Adipocyte (in vitro differentiated cells): ENCODE results near the gene MCOLN3.

Experiments
- DNase-seq: peaks from one replicate; pipeline ENCODE4 v3.0.0-alpha.2; 2015; ENCODE audit warnings: low read depth
- H3K27me3 ChIP-seq: replicated peaks from 2 replicates; pipeline ENCODE4 v1.7.0; 2013; ENCODE audit warnings: mild to moderate bottlenecking, low read length, moderate library complexity; ENCODE audit not compliant: control insufficient read depth, insufficient read depth
- H3K36me3 ChIP-seq: 2 replicates; pipeline ENCODE4 v1.7.0; 2013; ENCODE audit warnings: low read length, mild to moderate bottlenecking, moderate library complexity; ENCODE audit not compliant: control insufficient read depth, insufficient read depth, severe bottlenecking
- H3K4me1 ChIP-seq: 2 replicates; pipeline ENCODE4 v1.7.0; 2013; ENCODE audit warnings: mild to moderate bottlenecking, low read length, moderate library complexity; ENCODE audit not compliant: control insufficient read depth, insufficient read depth
- H3K4me3 ChIP-seq: 2 replicates; pipeline ENCODE4 v1.7.0; 2013; ENCODE audit warnings: mild to moderate bottlenecking, low read length, moderate library complexity
- H3K9ac ChIP-seq: 2 replicates; pipeline ENCODE4 v1.7.0; 2013; ENCODE audit warnings: mild to moderate bottlenecking, low read length, moderate library complexity
- H3K9me3 ChIP-seq: 2 replicates; pipeline ENCODE4 v1.7.0; 2013; ENCODE audit warnings: mild to moderate bottlenecking, low read length, moderate library complexity; ENCODE audit not compliant: control insufficient read depth

Gene MCOLN3

GRCh38 chr1:85047472-85048295 is 616 bp downstream of the MCOLN3 start:
- peak overlapping the region; percentile 66 for H3K4me3 ChIP-seq

DNA sequence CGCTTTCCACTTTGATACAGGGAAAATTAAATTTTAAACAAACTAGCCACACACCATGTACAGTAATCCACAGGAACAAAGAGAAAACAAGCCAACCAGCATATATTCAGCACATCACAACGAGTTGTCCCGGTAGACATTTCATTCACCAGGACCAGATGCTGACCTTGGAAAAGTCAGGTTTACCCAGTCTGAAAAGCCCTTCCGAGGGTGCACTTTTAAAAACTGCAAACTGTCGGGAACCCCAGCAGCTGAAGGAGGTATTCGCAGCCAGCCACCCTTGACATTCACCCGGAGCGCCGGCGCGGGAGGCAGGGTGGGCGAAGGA is 1.2 kb downstream of the MCOLN3 start:
- Histone ChIP-seq H3K9ac (no peak overlapping the region), H3K4me3 (no peak overlapping the region), H3K4me1 (no peaks in the 10 kb centered on the region), H3K36me3 (no peaks in the 10 kb centered on the region), H3K9me3 (no peaks in the 10 kb centered on the region), H3K27me3 (peaks cover 20% of the 10 kb centered on the region)
- no peak for DNase-seq

More at GRCh38 chr1:85047472-85048295, 616 bp downstream of the MCOLN3 start:
- Histone ChIP-seq H3K36me3 (no peaks in the 10 kb centered on the region), H3K9me3 (no peaks in the 10 kb centered on the region), H3K4me1 (no peaks in the 10 kb centered on the region), H3K9ac (no peak overlapping the region), H3K27me3 (peaks cover 20% of the 10 kb centered on the region)
- DNase-seq: peak; percentile 9

DNA sequence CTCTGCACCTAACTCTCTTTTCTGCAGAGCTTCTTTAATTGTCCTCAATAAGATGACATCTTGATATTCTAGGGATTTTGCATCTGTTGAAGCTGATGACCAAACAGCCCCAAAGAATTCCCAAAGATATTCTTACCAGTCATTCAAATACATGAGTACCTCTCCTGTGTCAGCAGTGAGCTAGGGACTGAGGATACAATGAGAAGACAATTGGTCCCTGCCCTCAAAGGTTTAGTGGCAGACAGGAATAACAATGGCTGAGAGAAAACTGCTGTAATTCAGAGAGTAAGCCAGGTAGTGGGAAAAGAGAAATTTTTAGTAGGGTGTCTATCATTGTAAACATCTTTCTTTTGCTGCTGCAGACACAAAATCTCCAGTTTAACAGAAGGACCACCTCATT is 5.9 kb downstream of the MCOLN3 start:
- Histone ChIP-seq H3K4me1 (no peaks in the 10 kb centered on the region), H3K9me3 (no peaks in the 10 kb centered on the region), H3K4me3 (no peak overlapping the region), H3K36me3 (no peaks in the 10 kb centered on the region), H3K27me3 (peaks cover 3% of the 10 kb centered on the region), H3K9ac (no peak overlapping the region)
- DNase-seq: no peak

DNA sequence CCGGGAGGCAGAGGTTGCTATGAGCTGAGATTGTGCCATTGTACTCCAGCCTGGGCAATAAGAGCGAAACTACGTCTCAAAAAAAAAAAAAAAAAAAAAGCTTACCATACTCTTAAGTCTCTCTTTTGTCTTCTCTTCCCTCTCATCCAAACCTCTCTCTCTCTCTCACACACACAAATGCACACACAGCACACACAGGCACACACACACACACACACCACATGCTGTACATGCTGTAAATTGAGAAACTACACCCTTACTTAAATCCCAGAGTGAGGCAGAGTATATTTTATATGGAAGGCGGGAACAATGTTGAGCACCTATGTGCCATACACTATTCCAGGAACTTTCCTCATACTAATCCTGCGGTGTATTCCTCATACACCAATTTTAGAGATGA is 6.5 kb downstream of the MCOLN3 start:
- DNase-seq: no peak
- H3K4me3 ChIP-seq: no peak overlapping the region
- no peak overlapping the region for H3K9ac ChIP-seq
- H3K4me1 ChIP-seq: no peaks in the 10 kb centered on the region
- H3K27me3 ChIP-seq: no peaks in the 10 kb centered on the region
- H3K36me3 ChIP-seq: no peaks in the 10 kb centered on the region
- H3K9me3 ChIP-seq: no peaks in the 10 kb centered on the region

- H3K27me3 ChIP-seq: no peaks in the 10 kb centered on the region
- no peak overlapping the region for H3K4me3 ChIP-seq
- no peak for DNase-seq
- H3K9me3 ChIP-seq: no peaks in the 10 kb centered on the region
- no peak overlapping the region for H3K9ac ChIP-seq
- no peaks in the 10 kb centered on the region for H3K4me1 ChIP-seq
- no peaks in the 10 kb centered on the region for H3K36me3 ChIP-seq
Observed at GRCh38 chr1:85033221-85033620, 15.1 kb downstream of the MCOLN3 start.

GRCh38 chr1:85030536-85030935 is 17.8 kb downstream of the MCOLN3 start:
- no peak for DNase-seq

DNA sequence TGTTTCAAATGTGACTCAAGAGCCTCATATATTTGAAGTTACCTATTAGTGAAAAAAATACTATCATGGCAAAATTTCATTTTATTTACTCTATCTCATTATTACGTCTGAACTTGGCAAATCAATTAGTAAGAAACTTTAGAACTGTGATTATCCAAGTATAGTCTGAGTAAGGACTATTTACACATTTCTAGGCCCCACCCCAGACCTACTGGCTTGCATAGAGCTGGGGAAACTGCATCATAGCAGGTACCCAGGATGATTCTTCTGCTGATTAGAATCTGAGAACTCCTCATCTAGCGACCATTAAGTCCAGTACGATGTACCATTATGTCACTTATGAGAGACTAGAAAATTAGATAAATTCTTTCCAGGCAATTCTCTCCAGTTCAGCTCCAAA is 20.1 kb downstream of the MCOLN3 start:
- no peak for DNase-seq
- H3K36me3 ChIP-seq: no peaks in the 10 kb centered on the region
- H3K4me1 ChIP-seq: no peaks in the 10 kb centered on the region
- H3K4me3 ChIP-seq: no peak overlapping the region
- no peak overlapping the region for H3K9ac ChIP-seq
- no peaks in the 10 kb centered on the region for H3K9me3 ChIP-seq
- no peaks in the 10 kb centered on the region for H3K27me3 ChIP-seq

More at GRCh38 chr1:85030536-85030935, 17.8 kb downstream of the MCOLN3 start:
- H3K9me3 ChIP-seq: no peaks in the 10 kb centered on the region
- H3K27me3 ChIP-seq: no peaks in the 10 kb centered on the region
- H3K9ac ChIP-seq: no peak overlapping the region
- no peaks in the 10 kb centered on the region for H3K36me3 ChIP-seq
- H3K4me3 ChIP-seq: no peak overlapping the region
- no peaks in the 10 kb centered on the region for H3K4me1 ChIP-seq

DNA sequence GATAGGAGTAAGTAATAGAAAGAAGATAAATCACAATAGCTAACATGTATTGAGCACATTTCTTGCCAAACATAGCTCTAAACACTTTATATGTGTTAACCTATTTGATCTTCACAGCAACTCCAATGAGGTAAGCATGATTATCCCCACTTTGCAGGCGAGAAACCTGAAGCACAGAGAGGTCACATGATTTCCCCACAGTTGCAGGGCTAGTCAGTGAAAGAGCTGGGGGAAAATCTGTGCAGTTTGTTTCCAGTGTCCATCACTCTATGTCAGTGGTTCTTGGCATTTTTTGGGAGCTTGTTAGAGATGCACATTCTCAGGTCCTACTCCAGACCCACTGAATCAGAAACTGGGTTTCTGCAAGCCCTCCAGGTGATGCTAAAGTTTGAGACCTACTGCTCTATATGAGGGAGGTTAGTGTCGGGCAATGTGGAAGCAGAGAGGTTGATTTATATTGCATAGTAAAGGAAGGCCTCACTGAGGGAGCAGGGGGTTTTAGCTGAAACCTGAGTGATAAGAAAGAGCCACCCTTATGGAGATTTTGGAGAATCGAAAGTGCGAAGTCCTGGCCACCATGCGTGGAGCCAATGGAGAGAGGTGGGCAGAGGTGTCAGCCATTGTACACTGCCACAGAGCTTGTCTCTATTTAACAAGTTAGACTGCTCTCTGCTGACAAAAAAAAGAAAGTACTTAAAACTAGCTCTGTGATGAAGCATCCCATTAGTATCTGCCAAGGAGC is 20.9 kb downstream of the MCOLN3 start:
- Histone ChIP-seq H3K4me1 (no peaks in the 10 kb centered on the region), H3K36me3 (no peaks in the 10 kb centered on the region)
- DNase-seq: peak; percentile 64

GRCh38 chr1:85025940-85026339 is 22.4 kb downstream of the MCOLN3 start:
- no peaks in the 10 kb centered on the region for H3K27me3 ChIP-seq

More for the DNA sequence above, 20.9 kb downstream of the MCOLN3 start:
- H3K4me3 ChIP-seq: no peak overlapping the region
- no peaks in the 10 kb centered on the region for H3K27me3 ChIP-seq
- no peaks in the 10 kb centered on the region for H3K9me3 ChIP-seq
- no peak overlapping the region for H3K9ac ChIP-seq

GRCh38 chr1:85024736-85025135 is 23.6 kb downstream of the MCOLN3 start:
- Histone ChIP-seq H3K36me3 (no peaks in the 10 kb centered on the region), H3K9ac (no peak overlapping the region), H3K9me3 (no peaks in the 10 kb centered on the region), H3K27me3 (no peaks in the 10 kb centered on the region), H3K4me1 (no peaks in the 10 kb centered on the region), H3K4me3 (no peak overlapping the region)
- no peak for DNase-seq

More at GRCh38 chr1:85025940-85026339, 22.4 kb downstream of the MCOLN3 start:
- Histone ChIP-seq H3K4me3 (no peak overlapping the region), H3K36me3 (no peaks in the 10 kb centered on the region), H3K4me1 (no peaks in the 10 kb centered on the region), H3K9me3 (no peaks in the 10 kb centered on the region), H3K9ac (no peak overlapping the region)
- no peak for DNase-seq

DNA sequence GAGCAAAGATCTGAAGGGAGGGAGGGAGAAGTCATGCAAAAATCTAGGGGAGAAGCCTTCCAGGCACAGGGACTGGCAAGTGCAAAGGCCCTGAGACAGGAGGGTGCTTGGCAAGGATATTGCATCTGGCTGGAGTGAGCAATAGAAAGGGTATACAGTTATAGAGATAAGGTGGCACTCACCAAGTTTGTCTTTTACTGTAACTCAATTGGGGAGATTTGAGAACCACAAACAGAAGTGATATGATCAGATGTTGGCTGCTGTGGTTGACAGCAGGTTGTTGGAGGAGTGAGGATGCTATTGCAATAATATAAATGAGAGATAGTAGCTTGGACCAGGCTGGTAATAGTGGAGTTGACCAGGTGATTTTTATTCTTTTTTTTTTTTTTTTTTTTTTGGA is 25.6 kb downstream of the MCOLN3 start:
- Histone ChIP-seq H3K27me3 (no peaks in the 10 kb centered on the region), H3K9ac (no peak overlapping the region), H3K9me3 (no peaks in the 10 kb centered on the region), H3K36me3 (no peaks in the 10 kb centered on the region), H3K4me1 (no peaks in the 10 kb centered on the region), H3K4me3 (no peak overlapping the region)
- DNase-seq: no peak
